NCI-H524 treated with DMSO at 0.1 percent for 48 hours (cell line): ENCODE data around the gene TRAPPC8.
"Not testable (repeated sequence)": the region's sequence is repeated elsewhere in the genome, so short reads cannot be mapped to it uniquely, and the experiment has no call there.

Experiments
- DNase-seq: peaks from one replicate; lab custom pipeline; 2025; lab: John Stamatoyannopoulos, UW

The TRAPPC8 gene

DNA sequence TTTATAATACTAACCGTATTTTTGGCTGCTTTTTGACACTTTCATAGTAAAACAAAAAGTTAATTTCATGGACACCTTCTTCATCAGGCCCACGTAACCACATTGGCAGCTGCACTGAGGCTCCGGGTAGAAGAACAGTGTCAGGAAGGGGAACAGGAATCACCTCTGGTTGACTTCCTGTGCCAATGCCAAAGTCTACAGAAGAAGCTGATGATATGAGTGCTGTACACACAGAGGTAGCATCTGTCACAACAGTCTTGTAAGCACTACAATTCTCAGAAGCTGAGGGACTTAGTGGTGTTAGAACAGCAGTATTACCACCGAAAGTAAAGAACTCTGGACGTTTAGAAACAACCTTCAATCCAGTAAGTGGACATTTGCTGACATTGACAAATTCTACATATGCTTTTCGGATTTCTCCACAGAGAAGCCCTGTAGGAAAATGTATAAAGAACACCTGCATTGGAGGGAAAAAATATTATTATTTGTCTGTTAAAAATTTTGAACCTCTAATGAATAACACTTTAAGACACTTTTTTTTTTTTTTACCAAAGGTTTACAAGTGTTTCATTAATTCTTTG lies 85.3 kb downstream of the TRAPPC8 start:
- no peak for DNase-seq

DNA sequence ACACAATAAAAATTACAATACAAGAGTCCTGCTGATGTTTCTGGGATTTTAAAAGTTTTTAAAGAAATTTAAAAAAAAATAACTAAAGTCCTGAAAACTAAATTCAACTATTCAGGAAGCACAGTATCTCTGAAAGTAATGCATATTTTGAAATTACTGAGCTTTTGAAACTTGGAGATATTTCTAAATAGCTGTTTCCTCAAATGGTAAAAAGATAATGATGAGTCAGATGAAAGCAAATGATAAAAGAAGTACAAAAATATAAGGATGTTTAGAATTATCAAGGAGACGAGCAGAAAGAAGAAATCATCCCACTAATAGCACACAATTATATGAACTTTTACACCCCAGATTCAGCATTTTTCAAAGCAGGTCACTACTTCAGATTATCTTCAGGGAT lies 92.1 kb downstream of the TRAPPC8 start:
- no peak for DNase-seq

GRCh38 chr18:31840499-31840898 lies 102.4 kb downstream of the TRAPPC8 start:
- no peak for DNase-seq

DNA sequence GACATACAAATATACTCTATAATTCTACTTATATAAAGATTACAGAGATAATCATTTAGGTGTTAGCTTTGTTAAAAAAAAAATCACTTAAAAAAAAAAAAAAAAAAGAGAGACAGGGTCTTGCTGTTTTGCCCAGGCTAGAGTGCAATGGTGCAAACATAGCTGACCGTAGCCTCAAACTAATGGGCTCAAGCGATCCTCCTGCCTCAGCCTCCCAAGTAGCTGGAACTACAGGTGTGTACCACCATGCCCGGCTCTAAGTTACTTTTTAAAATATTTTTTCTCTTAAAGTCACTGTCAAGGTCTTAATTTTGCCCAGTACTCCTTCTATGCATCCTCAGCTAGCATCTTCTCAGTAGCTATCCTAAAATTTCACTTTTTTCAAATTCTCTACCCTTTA lies 105.0 kb downstream of the TRAPPC8 start:
- no peak for DNase-seq

- no peak for DNase-seq
Observed at GRCh38 chr18:31835528-31836133, 107.3 kb downstream of the TRAPPC8 start.

DNA sequence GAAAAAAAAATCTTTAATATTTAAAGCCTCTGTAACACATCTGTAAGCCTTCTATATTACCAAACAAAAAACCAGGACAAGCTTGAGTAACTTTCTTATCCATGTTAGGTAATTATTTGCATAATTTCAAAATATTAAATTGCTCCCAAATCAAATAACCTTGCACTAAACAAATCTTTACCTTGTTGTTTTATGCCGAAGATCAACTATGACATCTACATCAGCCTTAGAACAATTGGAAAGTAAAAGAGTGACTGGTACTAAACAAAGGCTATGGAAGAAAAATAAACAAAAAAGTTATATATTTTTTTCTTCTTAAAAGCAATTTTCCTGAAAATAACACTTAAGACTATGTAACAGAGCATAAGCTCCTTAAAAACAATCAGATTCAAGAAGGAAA lies 111.0 kb downstream of the TRAPPC8 start:
- no peak for DNase-seq

- DNase-seq = no peak
Observed at GRCh38 chr18:31830686-31831085, 112.2 kb downstream of the TRAPPC8 start.

- no peak for DNase-seq
Observed at GRCh38 chr18:31828613-31829012, 114.3 kb downstream of the TRAPPC8 start.

GRCh38 chr18:31826673-31827325 lies 116.1 kb downstream of the TRAPPC8 start:
- not testable (repeated sequence) for DNase-seq

- DNase-seq = no peak
Observed at GRCh38 chr18:31825772-31826171, 117.2 kb downstream of the TRAPPC8 start.

DNA sequence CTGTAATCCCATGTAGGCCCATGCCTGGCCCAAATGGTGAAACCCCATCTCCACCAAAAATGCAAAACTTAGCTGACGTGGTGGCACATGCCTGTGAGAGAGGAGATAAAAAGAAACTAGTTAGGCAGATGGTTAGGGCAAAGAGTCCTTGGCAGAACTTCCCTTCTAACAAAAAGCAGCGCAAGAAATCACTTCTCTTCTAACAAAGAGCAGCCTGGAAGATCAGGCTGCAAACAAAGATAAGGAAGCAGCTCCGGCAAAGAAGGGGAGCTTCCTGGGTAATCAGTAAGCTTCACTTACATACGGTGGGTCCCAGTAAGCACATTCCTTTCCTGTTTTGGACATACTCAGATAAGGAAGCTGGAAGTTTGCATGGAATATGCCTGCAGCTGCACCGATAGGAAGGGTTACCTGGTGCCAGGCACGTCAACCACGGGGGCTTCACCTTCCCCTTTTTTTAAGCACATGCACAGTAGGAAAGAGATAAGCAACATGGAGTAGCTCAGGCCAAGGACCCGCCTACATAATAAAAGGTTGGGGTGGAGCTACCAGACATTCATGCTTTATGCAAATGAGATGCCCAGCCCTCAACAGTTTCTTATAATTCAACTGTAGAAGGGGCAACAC lies 121.3 kb downstream of the TRAPPC8 start:
- no peak for DNase-seq

DNA sequence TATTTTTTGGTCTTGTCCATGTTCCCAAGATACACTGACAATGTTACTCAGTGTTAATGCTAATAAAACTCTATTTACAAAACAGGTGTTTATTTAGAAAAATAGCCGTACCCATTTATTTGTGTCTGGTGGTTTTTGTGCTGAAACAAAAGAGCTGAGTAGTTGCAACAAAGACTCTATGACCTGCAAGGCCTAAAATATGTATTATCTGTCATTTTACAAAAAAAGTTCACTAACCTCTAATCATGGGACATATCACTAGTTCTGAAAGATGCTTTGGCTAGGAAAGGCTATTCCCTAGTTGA lies 123.1 kb downstream of the TRAPPC8 start:
- DNase-seq = no peak

GRCh38 chr18:31819106-31819924 lies 123.6 kb downstream of the TRAPPC8 start:
- no peak for DNase-seq

GRCh38 chr18:31814132-31814531 lies 128.8 kb downstream of the TRAPPC8 start:
- DNase-seq = no peak

DNA sequence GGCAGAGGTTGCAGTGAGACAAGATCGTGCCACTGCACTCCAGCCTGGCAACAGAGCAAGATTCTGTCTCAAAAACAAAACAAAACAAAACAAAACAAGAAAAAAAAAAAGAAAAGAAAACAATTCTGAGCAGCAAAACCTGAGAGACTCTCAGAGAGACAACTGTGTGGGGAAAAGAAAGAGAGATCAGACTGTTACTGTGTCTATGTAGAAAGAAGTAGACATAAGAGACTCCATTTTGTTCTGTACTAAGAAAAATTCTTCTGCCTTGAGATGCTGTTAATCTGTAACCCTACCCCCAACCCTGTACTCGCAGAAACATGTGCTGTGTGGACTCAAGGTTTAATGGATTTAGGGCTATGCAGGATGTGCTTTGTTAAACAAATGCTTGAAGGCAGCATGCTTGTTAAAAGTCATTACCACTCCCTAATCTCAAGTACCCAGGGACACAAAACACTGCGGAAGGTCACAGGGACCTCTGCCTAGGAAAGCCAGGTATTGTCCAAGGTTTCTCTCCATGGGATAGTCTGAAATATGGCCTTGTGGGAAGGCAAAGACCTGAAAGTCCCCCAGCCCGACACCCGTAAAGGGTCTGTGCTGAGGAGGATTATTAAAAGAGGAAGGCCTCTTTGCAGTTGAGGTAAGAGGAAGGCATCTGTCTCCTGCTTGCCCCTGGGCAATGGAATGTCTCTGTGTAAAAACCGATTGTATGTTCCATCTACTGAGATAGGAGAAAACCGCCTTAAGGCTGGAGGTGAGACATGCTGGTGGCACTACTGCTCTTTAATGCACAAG lies 132.4 kb downstream of the TRAPPC8 start:
- DNase-seq = not testable (repeated sequence)

- not testable (repeated sequence) for DNase-seq
Observed at GRCh38 chr18:31809049-31809448, 133.9 kb downstream of the TRAPPC8 start.

GRCh38 chr18:31801078-31801477 lies 141.8 kb downstream of the TRAPPC8 start:
- DNase-seq = no peak

DNA sequence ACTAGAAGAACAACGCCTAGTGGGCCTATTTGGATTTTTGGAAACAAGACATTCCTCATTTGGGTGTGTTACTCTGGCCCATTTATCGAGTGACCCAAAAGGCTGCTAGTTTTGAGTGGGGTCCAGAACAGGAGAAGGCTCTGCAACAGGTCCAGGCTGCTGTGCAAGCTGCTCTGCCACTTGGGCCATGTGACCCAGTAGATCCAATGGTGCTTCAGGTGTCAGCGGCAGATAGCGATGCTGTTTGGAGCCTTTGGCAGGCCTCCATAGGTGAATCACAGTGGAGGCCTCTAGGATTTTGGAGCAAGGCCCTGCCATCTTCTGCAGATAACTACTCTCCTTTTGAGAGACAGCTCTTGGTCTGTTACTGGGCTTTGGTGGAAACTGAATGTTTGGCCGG lies 143.7 kb downstream of the TRAPPC8 start:
- not testable (repeated sequence) for DNase-seq

DNA sequence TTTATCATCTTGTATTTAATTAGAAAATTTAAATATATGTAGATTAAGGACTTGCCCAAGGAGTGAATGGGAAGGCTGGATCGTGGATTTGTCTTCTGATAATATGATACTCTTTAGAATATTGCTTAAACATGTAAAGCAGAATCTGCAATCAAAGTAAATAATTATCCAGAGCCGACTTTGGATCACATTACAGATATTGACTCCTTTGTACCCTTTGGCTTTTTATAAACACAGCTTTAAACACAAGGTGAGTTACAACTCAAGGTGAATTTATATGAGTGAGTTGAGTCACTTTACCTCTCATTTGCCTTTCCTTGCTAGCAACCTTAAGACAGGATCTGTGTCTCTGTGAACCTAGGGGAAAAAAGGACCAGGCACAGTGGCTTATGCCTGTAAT lies 144.5 kb downstream of the TRAPPC8 start:
- no peak for DNase-seq

DNA sequence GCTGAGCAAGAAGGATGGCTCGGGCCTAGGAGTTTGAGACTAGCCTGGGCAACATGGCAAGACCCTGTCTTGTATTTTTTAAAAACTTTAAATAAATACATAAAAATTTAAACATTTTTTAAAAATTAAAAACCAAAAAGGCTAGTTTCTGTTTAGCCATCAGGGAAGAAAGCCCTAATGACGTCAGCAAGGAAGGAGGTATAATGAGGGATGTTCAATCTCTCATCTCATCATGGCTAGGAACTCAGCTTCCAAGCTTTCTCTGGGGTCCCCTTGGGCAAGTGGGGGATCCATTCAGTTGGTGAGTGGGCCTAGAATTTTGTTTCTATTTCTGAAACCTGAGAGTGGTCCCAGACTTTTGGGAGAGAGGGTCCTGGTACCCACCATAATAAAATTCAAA lies 147.2 kb downstream of the TRAPPC8 start:
- no peak for DNase-seq

- no peak for DNase-seq
Observed at GRCh38 chr18:31793531-31793930, 149.4 kb downstream of the TRAPPC8 start.

GRCh38 chr18:31792580-31792911 lies 150.4 kb downstream of the TRAPPC8 start:
- DNase-seq = no peak
